Brain microvascular endothelial cell (primary cell): ENCODE measurements around the gene FARS2.

Experiments used
- DNase-seq: peaks from one replicate; pipeline ENCODE4 v3.0.0-alpha.2; 2020
- H3K27ac ChIP-seq: fragments of 250-450 bp; sonication (Bioruptor Pico); 2 replicates; pipeline ENCODE4 v1.5.1; 2020; ENCODE audit warnings: mild to moderate bottlenecking, moderate library complexity
- H3K27me3 ChIP-seq: fragments of 250-450 bp; sonication (Bioruptor Pico); replicated peaks from 2 replicates; pipeline ENCODE4 v1.5.1; 2020; ENCODE audit warnings: mild to moderate bottlenecking
- H3K36me3 ChIP-seq: fragments of 250-450 bp; sonication (Bioruptor Pico); replicated peaks from 2 replicates; pipeline ENCODE4 v1.5.1; 2020; ENCODE audit warnings: mild to moderate bottlenecking
- H3K4me3 ChIP-seq: 2 replicates; pipeline ENCODE4 v1.5.1; 2011; ENCODE audit warnings: low read depth, mild to moderate bottlenecking, control low read depth, low read length, moderate library complexity
- in situ Hi-C: cut with HindIII; loops from 2 replicates; pipeline ENCODE4 v1.10.0; 2017; ENCODE audit warnings: low sequenced_read_pairs, low pct_ligation_motif_present
- TF ChIP-seq, protein P1 (sequence below): IDR thresholded peaks from 2 replicates; pipeline ENCODE4 v1.5.1; 2011; ENCODE audit warnings: low read depth, mild to moderate bottlenecking, moderate library complexity, low read length, control low read depth, inconsistent platforms; ENCODE audit errors: missing control alignments

The FARS2 gene

GRCh38 chr6:5307058-5307457 is 45.7 kb downstream of the FARS2 start:
- Histone ChIP-seq H3K27ac (no peak overlapping the region), H3K4me3 (no peak overlapping the region), H3K36me3 (no peaks in the 10 kb centered on the region), H3K27me3 (no peaks in the 10 kb centered on the region)
- no peak for DNase-seq
- in situ Hi-C loops = no loop called here
- TF ChIP-seq, protein P1, sequence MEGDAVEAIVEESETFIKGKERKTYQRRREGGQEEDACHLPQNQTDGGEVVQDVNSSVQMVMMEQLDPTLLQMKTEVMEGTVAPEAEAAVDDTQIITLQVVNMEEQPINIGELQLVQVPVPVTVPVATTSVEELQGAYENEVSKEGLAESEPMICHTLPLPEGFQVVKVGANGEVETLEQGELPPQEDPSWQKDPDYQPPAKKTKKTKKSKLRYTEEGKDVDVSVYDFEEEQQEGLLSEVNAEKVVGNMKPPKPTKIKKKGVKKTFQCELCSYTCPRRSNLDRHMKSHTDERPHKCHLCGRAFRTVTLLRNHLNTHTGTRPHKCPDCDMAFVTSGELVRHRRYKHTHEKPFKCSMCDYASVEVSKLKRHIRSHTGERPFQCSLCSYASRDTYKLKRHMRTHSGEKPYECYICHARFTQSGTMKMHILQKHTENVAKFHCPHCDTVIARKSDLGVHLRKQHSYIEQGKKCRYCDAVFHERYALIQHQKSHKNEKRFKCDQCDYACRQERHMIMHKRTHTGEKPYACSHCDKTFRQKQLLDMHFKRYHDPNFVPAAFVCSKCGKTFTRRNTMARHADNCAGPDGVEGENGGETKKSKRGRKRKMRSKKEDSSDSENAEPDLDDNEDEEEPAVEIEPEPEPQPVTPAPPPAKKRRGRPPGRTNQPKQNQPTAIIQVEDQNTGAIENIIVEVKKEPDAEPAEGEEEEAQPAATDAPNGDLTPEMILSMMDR = no peak

DNA sequence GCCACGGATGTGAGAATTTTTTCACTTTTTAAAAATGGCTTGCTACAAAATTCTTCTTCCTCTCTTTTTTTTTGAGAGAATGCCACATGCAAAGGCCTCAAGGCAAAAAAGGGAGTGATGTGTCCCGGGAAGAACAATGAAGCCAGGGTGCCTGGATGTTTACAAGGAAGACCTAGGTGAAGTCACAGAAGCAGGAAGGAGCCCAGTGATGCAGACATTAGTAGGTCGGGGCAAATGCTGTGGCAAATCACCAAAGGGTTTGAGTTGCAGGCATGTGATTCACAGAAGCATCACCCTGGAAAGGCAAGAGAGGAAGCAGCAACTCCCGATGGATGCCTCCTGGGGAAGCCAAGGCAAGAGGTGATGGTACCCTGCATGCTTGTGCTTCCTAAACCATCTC is 46.8 kb downstream of the FARS2 start:
- Histone ChIP-seq H3K36me3 (no peaks in the 10 kb centered on the region), H3K4me3 (no peak overlapping the region), H3K27me3 (no peaks in the 10 kb centered on the region), H3K27ac (no peak overlapping the region)
- TF ChIP-seq, protein P1 = no peak
- DNase-seq = no peak
- in situ Hi-C loops = no loop called here

DNA sequence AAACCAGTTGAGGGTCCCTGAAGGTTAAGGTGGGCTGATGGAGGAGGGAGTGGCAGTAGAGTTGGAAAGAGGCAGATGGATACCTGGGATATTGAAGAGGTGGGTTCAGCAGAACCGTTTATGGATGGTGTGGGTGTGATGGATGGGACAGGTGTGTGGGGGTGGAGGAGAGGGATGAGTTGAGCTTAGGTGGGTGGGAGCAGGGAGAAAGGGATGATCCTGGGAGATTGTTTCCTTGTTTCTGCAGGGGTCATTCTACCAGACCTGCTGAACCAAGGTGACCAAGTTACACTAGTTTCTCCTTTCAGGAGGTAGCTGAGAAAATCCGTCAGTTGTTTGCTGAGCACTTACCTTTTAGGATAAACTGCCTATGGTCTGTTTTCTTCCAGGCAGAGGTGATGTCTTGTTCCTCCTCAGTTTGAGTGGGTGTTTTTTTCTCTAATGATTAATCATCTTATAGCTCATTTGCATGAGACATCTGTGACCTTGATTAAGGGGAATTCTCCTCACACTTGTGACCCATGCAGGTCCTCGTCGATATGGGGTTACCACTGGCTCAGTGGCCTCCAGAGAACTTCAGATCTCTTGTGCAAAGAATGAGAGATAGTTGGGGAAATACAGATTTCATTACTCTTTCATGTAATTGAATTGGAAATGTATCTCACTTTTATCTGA is 53.0 kb downstream of the FARS2 start:
- Histone ChIP-seq H3K27me3 (no peaks in the 10 kb centered on the region), H3K4me3 (no peak overlapping the region), H3K36me3 (no peaks in the 10 kb centered on the region), H3K27ac (no peak overlapping the region)
- in situ Hi-C loops = no loop called here
- TF ChIP-seq, protein P1 = no peak
- no peak for DNase-seq

DNA sequence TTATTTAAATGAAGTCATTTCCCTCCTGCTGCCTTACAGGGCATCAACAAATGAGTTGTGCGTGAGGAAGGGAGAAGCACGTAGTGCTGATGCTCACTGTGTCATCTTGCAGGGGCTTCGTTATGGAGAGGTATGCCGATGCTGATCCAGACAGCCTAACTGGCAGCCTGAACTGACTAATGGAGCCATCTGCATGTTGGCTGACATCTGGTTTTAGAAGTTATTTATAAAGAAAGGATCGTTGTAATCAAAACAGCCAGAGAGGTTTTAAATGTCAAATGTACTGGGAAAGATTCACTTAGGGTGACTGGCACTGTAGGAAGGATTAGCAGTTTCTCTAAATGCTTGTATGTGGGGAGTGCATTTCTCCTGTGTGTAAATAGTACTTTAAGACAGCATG is 54.6 kb downstream of the FARS2 start:
- TF ChIP-seq, protein P1 = no peak
- in situ Hi-C loops = no loop called here
- H3K27ac ChIP-seq = no peak overlapping the region
- H3K36me3 ChIP-seq = no peaks in the 10 kb centered on the region
- no peak overlapping the region for H3K4me3 ChIP-seq
- peak; percentile 7 for DNase-seq
- H3K27me3 ChIP-seq = no peaks in the 10 kb centered on the region

- no peak for DNase-seq
- Histone ChIP-seq H3K4me3 (no peak overlapping the region), H3K36me3 (no peaks in the 10 kb centered on the region), H3K27me3 (no peaks in the 10 kb centered on the region), H3K27ac (no peak overlapping the region)
- TF ChIP-seq, protein P1 = no peak
- in situ Hi-C loops = no loop called here
Measured at GRCh38 chr6:5316951-5317350, 55.6 kb downstream of the FARS2 start.
